ENCODE data around the gene TIMP2. TPM values are rescaled to one million over a fixed set of nuclear protein-coding genes. Genes with fewer than 3 reads are reported as not detected.

TIMP2 gene
- total and polyA plus RNA-seq, 2 donors (not counting 3 experiments of a cell fraction or from before 2014, with no cell fraction given): 138 to 318 TPM

GRCh38 chr17:78817123-78817522 is 108.1 kb downstream of the TIMP2 start:
- FAIRE-seq: no peak
- no peak overlapping the region for H3K9ac ChIP-seq (replicated peaks; ENCODE audit: extremely low read depth, insufficient read depth, low read length)
- no TSS peak for BruUV-seq (replicated peaks)
- no peak overlapping the region for H2AFZ ChIP-seq (ENCODE audit: low read depth, low read length)
- ChIA-PET CTCF (interaction anchor here (1.2 kb wide), 1 partner anchor 17 kb away, joined by 3 read pairs; no protein-coding TSS in a partner anchor), POLR2A (no interaction called here)
- H3K79me2 ChIP-seq (ENCODE audit: control insufficient read depth, insufficient read depth, low read length): no peaks in the 10 kb centered on the region
- H3K4me2 ChIP-seq (ENCODE audit: insufficient read depth, low read length): no peak overlapping the region
- intact Hi-C loops (cut with micrococcal nuclease) (no loop called here), dilution Hi-C loops (cut with MboI; ENCODE audit: extremely low pct_ligation_motif_present, low sequenced_read_pairs) (no loop called here)
- no peaks in the 10 kb centered on the region for H3K27me3 ChIP-seq (ENCODE audit: control insufficient read depth in 2 of 2, insufficient read depth in 2 of 2, low read length in 2 of 2)
- no peaks in the 10 kb centered on the region for H3K9me1 ChIP-seq (replicated peaks; ENCODE audit: control insufficient read depth, extremely low read depth, insufficient read depth, low read length)
- H3K9me3 ChIP-seq (replicated peaks; ENCODE audit: control insufficient read depth, insufficient read depth, low read length): no peaks in the 10 kb centered on the region
- H3K27ac ChIP-seq (ENCODE audit: insufficient read depth, low read depth, low read length): no peak overlapping the region
- no peak for DNase-seq (ENCODE audit: low read depth, low spot score)
- peaks cover 19% of the 10 kb centered on the region for H3K4me1 ChIP-seq (ENCODE audit: control insufficient read depth, extremely low read depth, insufficient read depth, low read length)
- TF ChIP-seq POLR2AphosphoS5 (IDR thresholded peaks at IDR 0.05; ENCODE audit: insufficient read depth, low read depth, low read length) (no peak), CTCF (IDR thresholded peaks at IDR 0.05; ENCODE audit: extremely low read depth in 1 of 2, insufficient read depth in 1 of 2, low read depth in 1 of 2, low read length in 2 of 2) (no peak), EZH2 (IDR thresholded peaks at IDR 0.05; ENCODE audit: borderline replicate concordance, low read depth, low read length, severe bottlenecking) (no peak), FOS (IDR thresholded peaks at IDR 0.05; ENCODE audit: borderline replicate concordance, insufficient read depth, low read length) (no peak), MAX (IDR thresholded peaks at IDR 0.05; ENCODE audit: insufficient read depth, insufficient read length) (no peak), MYC (IDR thresholded peaks at IDR 0.05; ENCODE audit: low read depth, low read length) (no peak), GATA2 (IDR thresholded peaks at IDR 0.05; ENCODE audit: insufficient read depth, insufficient read length, low read depth, low read length) (no peak), JUN (IDR thresholded peaks at IDR 0.05; ENCODE audit: borderline replicate concordance, insufficient read depth, insufficient read length, low read depth) (no peak), POLR2A (IDR thresholded peaks at IDR 0.05; ENCODE audit: low read depth, low read length) (no peak)
- H3K4me3 ChIP-seq (replicated peaks in 1 of 3; ENCODE audit: insufficient read depth in 1 of 3, low read depth in 1 of 3, low read length in 3 of 3): no peak overlapping the region
- H4K20me1 ChIP-seq (replicated peaks; ENCODE audit: control insufficient read depth, extremely low read depth, insufficient read depth, low read length): no peaks in the 10 kb centered on the region
- peaks cover 24 to 40% of the 10 kb centered on the region in 2 experiments for H3K36me3 ChIP-seq (ENCODE audit: control insufficient read depth in 2 of 2, extremely low read depth in 1 of 2, insufficient read depth in 2 of 2, low read length in 2 of 2)
